Stimulated activated CD8-positive, alpha-beta memory T cell treated with anti-CD3 and anti-CD28 coated beads, Interleukin-4, amount 100 ng/mL, for 1 hour (primary cell): ENCODE results near the gene TSPAN18.

Experiments used
- DNase-seq, 2 donors: peaks; one replicate each; pipeline ENCODE4 v3.0.0-alpha.2; 2020; ENCODE audit warnings: low read depth in 2 of 2, low spot score in 1 of 2

Gene TSPAN18

GRCh38 chr11:44954051-44954906 is 227.5 kb downstream of the TSPAN18 start:
- no peak for DNase-seq

GRCh38 chr11:44955015-44955738 is 228.4 kb downstream of the TSPAN18 start:
- no peak for DNase-seq

GRCh38 chr11:44957040-44957515 is 230.3 kb downstream of the TSPAN18 start:
- no peak for DNase-seq

GRCh38 chr11:44957776-44958564 is 231.2 kb downstream of the TSPAN18 start:
- DNase-seq: no peak

- DNase-seq: no peak
Observed at GRCh38 chr11:44959064-44959463, 232.3 kb downstream of the TSPAN18 start.

- DNase-seq: no peak
Observed at GRCh38 chr11:44960200-44960845, 233.6 kb downstream of the TSPAN18 start.

- DNase-seq: no peak
Observed at GRCh38 chr11:44962464-44962863, 235.7 kb downstream of the TSPAN18 start.

GRCh38 chr11:44963136-44963535 is 236.4 kb downstream of the TSPAN18 start:
- DNase-seq: no peak

- no peak for DNase-seq
Observed at GRCh38 chr11:44963948-44964347, 237.2 kb downstream of the TSPAN18 start.

GRCh38 chr11:44964526-44965209 is 237.9 kb downstream of the TSPAN18 start:
- no peak for DNase-seq

GRCh38 chr11:44966694-44967093 is 239.9 kb downstream of the TSPAN18 start:
- DNase-seq: no peak

- DNase-seq: no peak
Observed at GRCh38 chr11:44967930-44968496, 241.3 kb downstream of the TSPAN18 start.

GRCh38 chr11:44968510-44968909 is 241.7 kb downstream of the TSPAN18 start:
- no peak for DNase-seq

GRCh38 chr11:44969651-44970252 is 243.0 kb downstream of the TSPAN18 start:
- no peak for DNase-seq

GRCh38 chr11:44970293-44970692 is 243.5 kb downstream of the TSPAN18 start:
- DNase-seq: no peak

- DNase-seq: no peak
Observed at GRCh38 chr11:44971185-44971584, 244.4 kb downstream of the TSPAN18 start.

GRCh38 chr11:44972746-44973435 is 246.1 kb downstream of the TSPAN18 start:
- no peak for DNase-seq

GRCh38 chr11:44973632-44974401 is 247.1 kb downstream of the TSPAN18 start:
- DNase-seq: no peak
